Coronary artery (tissue), 2 donors: ENCODE results near the gene WHRN.

ENCODE experiments used
- DNase-seq: peaks from one replicate; pipeline ENCODE4 v3.0.0-alpha.2; 2017; ENCODE audit warnings: low spot score
- H3K27ac ChIP-seq, 2 donors: fragments of 200-600 bp; sonication (generic); one replicate each; pipeline ENCODE4 v1.5.1; 2016 to 2019
- H3K4me3 ChIP-seq: fragments of 200-600 bp; sonication (generic); 2 replicates; pipeline ENCODE4 v1.5.1; 2016; ENCODE audit warnings: mild to moderate bottlenecking, moderate library complexity
- CTCF ChIP-seq: fragments of 200-600 bp; sonication (generic); IDR thresholded peaks from one replicate; pipeline ENCODE4 v1.5.1; 2019; ENCODE audit warnings: antibody characterized with exemption

Gene WHRN

DNA sequence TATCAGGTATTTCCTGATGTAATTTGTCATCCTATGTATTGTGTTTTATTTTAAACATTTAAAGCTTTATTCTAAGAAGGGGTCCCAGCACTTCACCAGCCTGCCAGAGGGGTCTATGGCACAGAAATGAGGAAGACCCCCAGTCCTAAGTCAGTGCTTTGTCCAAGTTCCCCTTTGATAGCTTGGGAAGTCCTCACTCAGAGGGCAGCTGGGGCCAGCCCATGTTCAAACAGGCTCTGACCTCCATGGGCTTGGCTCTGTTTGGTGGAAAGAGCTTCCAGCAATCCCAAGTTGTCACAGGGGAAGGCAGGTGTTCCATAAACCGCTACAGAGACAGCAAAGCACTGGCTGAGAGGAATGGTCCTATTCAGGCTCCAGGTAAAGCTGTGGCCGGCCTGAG lies 90.9 kb downstream of the WHRN start:
- H3K27ac ChIP-seq: no peak overlapping the region
- DNase-seq: no peak
- no peak for TF ChIP-seq CTCF
- H3K4me3 ChIP-seq: no peak overlapping the region

GRCh38 chr9:114413861-114414301 lies 91.4 kb downstream of the WHRN start:
- Histone ChIP-seq H3K27ac (no peak overlapping the region), H3K4me3 (no peak overlapping the region)
- TF ChIP-seq CTCF: no peak
- no peak for DNase-seq

DNA sequence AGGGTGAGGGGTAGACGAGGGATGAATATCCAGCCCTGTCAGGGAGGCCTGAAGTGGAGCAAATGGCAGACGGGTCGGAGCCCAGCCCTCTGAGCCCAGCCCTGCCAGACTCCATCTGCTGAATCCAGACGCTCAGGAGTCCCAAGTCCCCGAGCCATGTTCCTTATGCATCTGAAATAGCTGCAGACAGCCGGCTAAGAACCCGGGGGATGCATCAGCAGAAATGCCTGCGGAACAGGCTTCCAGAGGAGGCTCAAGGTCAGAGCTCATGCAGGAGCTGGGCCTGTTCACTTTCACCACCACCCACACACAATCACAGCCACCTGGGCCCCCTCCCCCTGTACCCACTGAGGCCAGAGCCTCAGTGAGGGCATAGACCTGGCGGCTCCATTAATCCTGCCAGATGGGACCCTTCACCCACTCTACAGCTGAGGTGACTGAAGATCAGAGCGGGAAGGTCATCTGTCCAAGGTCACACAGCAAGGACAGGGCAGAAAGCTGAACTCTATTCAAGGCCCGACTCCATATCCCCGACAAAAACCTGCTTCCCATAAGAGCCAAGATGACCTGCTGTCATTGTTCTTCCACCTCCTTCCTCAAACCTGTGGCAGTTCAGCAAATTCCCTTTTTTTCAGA lies 93.1 kb downstream of the WHRN start:
- no peak for TF ChIP-seq CTCF
- Histone ChIP-seq H3K4me3 (no peak overlapping the region), H3K27ac (no peak overlapping the region)
- DNase-seq: no peak

- DNase-seq: no peak
Observed at GRCh38 chr9:114411452-114411851, 93.8 kb downstream of the WHRN start.

GRCh38 chr9:114410910-114411309 lies 94.4 kb downstream of the WHRN start:
- no peak for TF ChIP-seq CTCF
- no peak overlapping the region for H3K27ac ChIP-seq
- DNase-seq: no peak
- H3K4me3 ChIP-seq: no peak overlapping the region

More at GRCh38 chr9:114411452-114411851, 93.8 kb downstream of the WHRN start:
- no peak overlapping the region for H3K4me3 ChIP-seq
- no peak for TF ChIP-seq CTCF
- H3K27ac ChIP-seq: no peak overlapping the region

DNA sequence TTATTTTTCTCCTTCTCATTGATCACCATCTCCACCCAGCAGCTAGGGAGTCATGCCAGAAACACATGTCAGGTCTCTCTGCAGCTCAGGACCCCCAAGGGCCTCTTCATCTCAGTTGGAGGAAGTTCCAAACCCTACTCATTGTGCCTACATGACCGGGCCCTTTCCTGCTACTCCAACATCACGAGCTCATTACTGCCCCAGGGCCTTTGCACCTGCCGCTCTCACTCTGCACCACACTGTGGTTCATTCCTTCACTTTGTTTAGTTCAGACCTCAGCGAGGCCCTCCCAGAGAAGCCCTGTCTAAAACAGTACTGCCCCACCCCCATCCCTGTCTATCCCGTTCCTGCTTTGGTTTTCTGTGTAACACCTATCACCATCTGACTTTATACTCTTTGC lies 95.4 kb downstream of the WHRN start:
- TF ChIP-seq CTCF: no peak
- no peak for DNase-seq
- Histone ChIP-seq H3K27ac (no peak overlapping the region), H3K4me3 (no peak overlapping the region)

DNA sequence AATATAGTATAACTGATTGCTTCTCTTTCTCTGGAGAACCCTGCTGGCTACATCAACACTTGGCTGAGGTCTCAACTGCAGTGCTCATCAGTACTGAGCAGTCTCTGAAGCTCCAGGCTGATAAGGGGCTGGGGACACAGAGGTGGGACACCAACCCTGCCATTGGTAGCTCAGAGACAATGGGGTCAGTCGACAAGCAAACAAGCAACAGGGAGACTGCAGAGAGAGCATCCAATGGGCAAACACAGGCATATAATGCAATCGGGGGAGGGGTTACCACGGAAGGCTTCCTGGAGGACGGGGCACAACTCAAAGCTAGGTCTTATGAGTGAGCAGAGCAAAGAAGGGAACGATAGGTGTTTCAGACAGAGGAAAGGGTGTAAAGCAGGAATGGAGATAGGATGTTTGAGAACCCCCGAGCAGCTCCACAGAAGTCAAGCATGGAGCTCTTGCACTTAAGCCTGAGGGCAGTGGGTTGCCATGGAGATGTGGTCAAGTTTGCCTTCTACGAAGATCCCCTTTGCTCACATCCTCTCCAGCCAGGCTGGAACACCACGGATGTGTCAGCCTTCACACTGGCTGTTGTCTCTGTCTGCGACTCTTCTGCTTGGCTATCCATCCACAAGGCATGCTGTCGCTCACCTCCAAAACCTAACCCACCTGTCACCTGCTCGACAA lies 96.0 kb downstream of the WHRN start:
- no peak for DNase-seq
- Histone ChIP-seq H3K27ac (no peak overlapping the region), H3K4me3 (no peak overlapping the region)
- no peak for TF ChIP-seq CTCF
